GM18520 (cell line): ENCODE results near the gene LYPLA2.
"Not testable (repeated sequence)": the region's sequence is repeated elsewhere in the genome, so short reads cannot be mapped to it uniquely, and the experiment has no call there.

Source experiments
- ATAC-seq: cut with Tn5 transposase; IDR thresholded peaks from one replicate; pipeline ENCODE4 v1.9.1; 2021; ENCODE audit not compliant: unreplicated experiment

The LYPLA2 gene

DNA sequence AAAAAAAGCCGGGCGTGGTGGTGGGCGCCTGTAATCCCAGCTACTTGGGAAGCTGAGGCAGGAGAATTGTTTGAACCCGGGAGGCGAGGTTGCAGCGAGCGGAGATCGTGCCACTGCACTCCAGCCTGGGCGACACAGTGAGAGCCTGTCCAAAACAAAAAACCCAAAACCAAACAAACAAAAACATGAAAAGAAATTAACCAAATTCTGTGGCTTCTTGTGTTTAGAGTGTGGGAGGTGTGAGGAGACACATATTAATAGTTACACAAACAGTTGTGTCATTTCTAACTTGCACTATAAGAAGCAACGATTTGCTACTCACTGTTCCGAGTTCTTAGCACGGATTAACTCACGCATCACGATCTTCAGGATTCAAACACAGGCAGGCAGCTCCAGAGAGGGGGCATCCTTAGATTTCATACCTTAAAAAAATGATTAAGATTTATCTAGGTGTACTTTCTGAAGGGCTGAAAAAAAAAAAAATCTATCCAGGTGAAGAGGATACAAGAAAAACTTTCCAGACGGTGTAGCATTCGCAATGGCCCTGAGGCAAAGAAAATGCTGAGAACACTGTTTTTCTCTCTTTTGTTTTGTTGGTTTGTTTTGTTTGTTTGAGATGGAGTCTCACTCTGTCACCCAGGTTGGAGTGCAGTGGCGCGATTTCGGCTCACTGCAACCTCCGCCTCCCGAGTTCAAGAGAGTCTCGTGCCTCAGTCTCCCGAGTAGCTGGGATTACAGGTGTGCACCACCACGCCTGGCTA, 35.0 kb downstream of the LYPLA2 start:
- ATAC-seq, result peak; percentile 49

DNA sequence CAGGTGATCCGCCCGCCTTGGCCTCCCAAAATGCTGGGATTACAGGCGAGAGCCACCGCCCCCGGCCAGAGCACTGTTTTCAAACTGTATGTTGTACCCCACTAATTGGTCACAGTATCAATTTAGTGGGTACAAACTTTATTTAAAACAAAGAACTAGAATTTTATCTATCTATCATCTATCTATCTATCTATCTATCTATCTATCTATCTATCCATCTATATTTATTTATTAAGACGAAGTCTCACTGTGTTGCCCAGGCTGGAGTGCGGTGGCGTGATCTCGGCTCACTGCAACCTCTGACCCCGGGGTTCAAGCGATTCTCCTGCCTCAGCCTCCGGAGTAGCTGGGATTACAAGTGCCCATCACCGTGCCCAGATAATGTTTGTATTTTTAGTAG, 35.6 kb downstream of the LYPLA2 start:
- not testable (repeated sequence) for ATAC-seq

DNA sequence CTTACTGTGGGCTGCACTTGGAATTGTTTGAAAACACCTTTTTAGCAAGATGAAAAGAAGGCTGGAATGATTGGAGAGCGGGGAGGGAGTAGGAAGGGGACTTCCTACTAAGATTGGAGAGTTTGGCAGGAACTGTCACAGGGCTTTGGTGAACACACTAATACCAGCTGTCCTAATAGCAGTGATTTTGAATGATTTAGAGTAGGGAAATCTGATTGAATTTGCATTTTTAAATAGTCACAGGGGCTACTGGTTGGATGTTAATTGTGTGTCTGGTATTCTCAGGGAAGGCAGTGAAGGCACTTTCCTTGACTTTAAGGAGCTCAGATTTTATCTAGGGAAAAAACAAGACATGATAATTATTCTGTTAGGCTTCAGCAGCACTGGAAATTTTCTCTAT, 36.8 kb downstream of the LYPLA2 start:
- no peak for ATAC-seq

DNA sequence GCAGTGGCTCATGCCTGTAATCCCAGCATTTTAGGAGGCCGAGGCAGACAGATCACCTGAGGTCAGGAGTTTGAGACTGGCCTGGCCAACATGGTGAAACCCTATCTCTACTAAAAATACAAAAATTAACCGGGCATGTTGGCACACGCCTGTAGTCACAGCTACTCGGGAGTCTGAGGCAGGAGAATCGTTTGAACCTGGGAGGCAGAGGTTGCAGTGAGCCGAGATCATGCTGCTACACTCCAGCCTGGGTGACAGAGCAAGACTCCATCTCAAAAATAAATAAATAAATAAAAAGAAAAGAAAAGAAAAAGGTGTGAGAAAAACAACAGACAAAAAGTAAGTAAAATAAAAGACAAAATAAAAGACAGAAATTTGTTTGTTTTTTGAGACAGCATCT, 43.2 kb downstream of the LYPLA2 start:
- ATAC-seq, result not testable (repeated sequence)

DNA sequence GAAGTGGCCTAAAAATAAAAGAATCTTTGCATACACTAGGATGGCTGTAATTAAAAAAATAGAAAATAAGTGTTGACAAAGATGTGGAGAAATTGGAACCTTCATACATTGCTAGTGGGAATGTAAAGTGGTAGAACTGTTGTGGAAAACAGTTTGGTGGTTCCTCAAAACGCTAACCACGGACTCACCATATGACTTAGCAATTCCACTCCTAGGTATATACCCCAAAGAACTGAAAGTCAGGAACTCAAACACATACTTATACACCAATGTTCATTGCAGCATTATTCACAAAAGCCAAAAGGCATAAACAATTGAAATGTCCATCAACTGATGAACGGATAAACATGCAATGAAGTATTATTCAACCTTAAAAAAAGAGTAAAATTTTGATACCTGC, 45.1 kb downstream of the LYPLA2 start:
- no peak for ATAC-seq

DNA sequence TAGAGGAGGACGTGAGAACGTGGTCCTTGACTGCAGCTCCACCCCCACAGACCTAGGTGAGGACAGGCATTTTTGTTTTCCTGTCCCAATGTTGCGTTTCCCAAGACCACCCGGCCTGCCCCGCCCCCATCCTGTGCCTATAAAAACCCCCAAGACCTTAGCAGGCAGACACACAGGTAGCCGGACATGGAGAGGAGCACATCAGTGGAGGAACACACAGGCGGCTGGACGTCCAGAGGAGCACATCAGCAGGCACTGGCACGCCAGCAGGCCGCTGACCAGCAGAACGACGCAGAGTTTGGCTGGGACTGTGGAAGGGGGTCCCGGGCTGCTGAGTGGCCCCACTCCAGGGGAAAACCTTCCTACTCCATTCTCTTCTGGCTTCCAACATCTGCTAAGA, 47.0 kb downstream of the LYPLA2 start:
- no peak for ATAC-seq

DNA sequence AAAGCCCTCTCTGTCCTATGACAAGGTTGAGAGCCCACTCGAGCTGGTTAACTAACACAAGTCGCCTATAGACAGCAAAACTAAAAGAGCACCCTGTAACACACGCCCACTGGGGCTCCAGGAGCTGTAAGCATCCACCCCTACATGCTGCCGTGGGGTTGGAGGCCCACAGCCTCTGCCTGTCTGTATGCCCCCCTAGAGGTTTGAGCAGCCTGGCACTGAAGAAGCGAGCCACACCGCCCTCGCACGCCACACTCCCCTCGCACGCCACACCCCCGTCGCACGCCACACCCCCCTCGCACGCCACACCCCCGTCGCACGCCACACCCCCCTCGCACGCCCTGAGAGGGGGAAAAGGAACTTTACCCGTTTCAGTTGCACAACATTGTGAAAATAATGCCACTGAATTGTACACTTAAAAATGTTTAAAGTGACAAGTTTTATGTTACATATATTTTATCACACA, 47.5 kb downstream of the LYPLA2 start:
- no peak for ATAC-seq

GRCh38 chr1:23843644-23844043, 52.7 kb downstream of the LYPLA2 start:
- no peak for ATAC-seq
